HCT116 (cell line): ENCODE results near the gene TIAM1. TPM values are rescaled to one million over a fixed set of nuclear protein-coding genes. Genes with fewer than 3 reads are reported as not detected.

ENCODE experiments used
- ATAC-seq: fragments of 200-7000 bp; cut with Tn5 transposase; 2 replicates; pipeline ENCODE4 v1.9.1; 2020; ENCODE audit warnings: mild to moderate bottlenecking, moderate library complexity
- BruUV-seq: library from RNA; stranded (reverse); fragments of 400-500 nt; replicated peaks from 2 replicates; lab custom pipeline; 2021; lab: Mats Ljungman, UMichigan
- CTCF ChIA-PET: fragments of 300-600 bp; sonication (Branson Sonifier 250); formaldehyde crosslinking; loops from one replicate; lab custom pipeline; 2021; ENCODE audit warnings: antibody characterized with exemption; lab: Charles Lee
- POLR2A ChIA-PET: fragments of 300-600, 350-600 bp; sonication (Branson Sonifier 250); formaldehyde crosslinking; loops from one replicate; lab custom pipeline; 2021; ENCODE audit warnings: antibody characterized with exemption; lab: Charles Lee
- RAD21 ChIA-PET, 2 experiments: fragments of 300-600 bp; sonication (Branson Sonifier 250); formaldehyde crosslinking; loops; one replicate each; lab custom pipeline; 2023; ENCODE audit warnings: low total read pairs in 2 of 2; ENCODE audit not compliant: uncharacterized antibody in 2 of 2, unreplicated experiment in 2 of 2, low non-redundant PET in 1 of 2; lab: Charles Lee
- DNase-seq: peaks from one replicate; pipeline ENCODE4 v3.0.0-alpha.2; 2010; ENCODE audit warnings: low read depth, low spot score
- H2AFZ ChIP-seq: fragments of 200-600 bp; shearing (Covaris generic), sonication (generic); 2 replicates; pipeline ENCODE4 v1.6.1; 2017; ENCODE audit warnings: low read depth, mixed run types, mixed read lengths, antibody characterized with exemption, low read length; ENCODE audit not compliant: poor library complexity, severe bottlenecking
- H3K27ac ChIP-seq: 2 replicates; pipeline ENCODE4 v1.5.1; 2012; ENCODE audit warnings: low read depth, low read length
- H3K27me3 ChIP-seq: fragments of 200-600 bp; sonication (generic); 2 replicates; pipeline ENCODE4 v1.6.1; 2016; ENCODE audit warnings: mixed run types, low read length, mixed read lengths; ENCODE audit not compliant: insufficient read depth
- H3K36me3 ChIP-seq, 2 experiments: fragments of 200-500 bp in 1 of 2; fragments of 200-600 bp in 1 of 2; sonication (Bioruptor generic) in 1 of 2; sonication (generic) in 1 of 2; 2 replicates each; pipeline versions ENCODE4 v1.5.1 to v1.6.1; 2014 to 2016; ENCODE audit warnings: low read length in 2 of 2, inconsistent platforms in 1 of 2, mixed read lengths in 1 of 2, mixed run types in 1 of 2; ENCODE audit not compliant: insufficient read depth in 2 of 2, control insufficient read depth in 1 of 2
- H3K4me1 ChIP-seq, 2 experiments: fragments of 200-600 bp in 1 of 2; sonication (generic) in 1 of 2; 2 replicates each; pipeline versions ENCODE4 v1.5.1 to v1.6.1; 2012 to 2017; ENCODE audit warnings: low read length in 2 of 2, inconsistent platforms in 1 of 2, mild to moderate bottlenecking in 1 of 2, mixed read lengths in 1 of 2, mixed run types in 1 of 2, moderate library complexity in 1 of 2; ENCODE audit not compliant: insufficient read depth in 2 of 2, control insufficient read depth in 1 of 2
- H3K4me2 ChIP-seq: fragments of 200-600 bp; sonication (generic); 2 replicates; pipeline ENCODE4 v1.6.1; 2017; ENCODE audit warnings: mixed run types, low read length, mixed read lengths
- H3K4me3 ChIP-seq, 2 experiments: fragments of 200-600 bp in 1 of 2; sonication (generic) in 1 of 2; replicated peaks in 1 of 2; 2 replicates each; pipeline ENCODE4 v1.5.1; 2011 to 2016; ENCODE audit warnings: low read length in 2 of 2, control low read depth in 1 of 2, low read depth in 1 of 2, mild to moderate bottlenecking in 1 of 2, mixed read lengths in 1 of 2, mixed run types in 1 of 2
- H3K79me2 ChIP-seq: fragments of 200-600 bp; sonication (generic); 2 replicates; pipeline ENCODE4 v1.6.1; 2017; ENCODE audit warnings: mild to moderate bottlenecking, mixed run types, low read length, moderate library complexity, mixed read lengths; ENCODE audit not compliant: insufficient read depth
- H3K9ac ChIP-seq: fragments of 200-600 bp; sonication (generic); 2 replicates; pipeline ENCODE4 v1.6.1; 2016; ENCODE audit warnings: low read length, mixed read lengths
- H3K9me2 ChIP-seq: fragments of 200-600 bp; sonication (generic), shearing (Covaris generic); 2 replicates; pipeline ENCODE4 v1.6.1; 2017; ENCODE audit warnings: mixed run types, mild to moderate bottlenecking, moderate library complexity; ENCODE audit not compliant: insufficient read depth
- H3K9me3 ChIP-seq, 2 experiments: fragments of 200-500 bp in 1 of 2; fragments of 200-600 bp in 1 of 2; sonication (Bioruptor generic) in 1 of 2; sonication (generic) in 1 of 2; 2 replicates each; pipeline ENCODE4 v1.6.1; 2014 to 2017; ENCODE audit warnings: low read length in 2 of 2, mixed read lengths in 2 of 2, inconsistent platforms in 1 of 2, low read depth in 1 of 2, mild to moderate bottlenecking in 1 of 2, mixed run types in 1 of 2, moderate library complexity in 1 of 2; ENCODE audit not compliant: control insufficient read depth in 1 of 2, insufficient read depth in 1 of 2
- H4K20me1 ChIP-seq: fragments of 200-600 bp; sonication (generic), shearing (Covaris generic); 2 replicates; pipeline ENCODE4 v1.6.1; 2017; ENCODE audit warnings: mixed run types, mild to moderate bottlenecking, moderate library complexity; ENCODE audit not compliant: insufficient read depth
- CBX3 ChIP-seq: IDR thresholded peaks from 2 replicates; pipeline ENCODE4 v1.6.1; 2012; ENCODE audit warnings: low read depth
- CEBPB ChIP-seq: IDR thresholded peaks from 2 replicates; pipeline ENCODE4 v1.6.1; 2012; ENCODE audit warnings: low read depth
- CTCF ChIP-seq, 3 experiments: fragments of 200-600 bp in 1 of 3; sonication (generic) in 1 of 3; IDR thresholded peaks in 2 of 3; conservative IDR thresholded peaks in 1 of 3; 2 replicates each; pipeline ENCODE4 v1.5.1; 2012 to 2017; ENCODE audit warnings: low read depth in 2 of 3, low read length in 2 of 3, antibody characterized with exemption in 1 of 3, borderline replicate concordance in 1 of 3, control low read depth in 1 of 3, mild to moderate bottlenecking in 1 of 3, mixed read lengths in 1 of 3, mixed run types in 1 of 3, moderate library complexity in 1 of 3; ENCODE audit not compliant: insufficient read depth in 1 of 3
- EGR1 ChIP-seq: IDR thresholded peaks from 2 replicates; pipeline ENCODE4 v1.6.1; 2012; ENCODE audit warnings: low read depth
- ELF1 ChIP-seq: IDR thresholded peaks from 2 replicates; pipeline ENCODE4 v1.6.1; 2012; ENCODE audit warnings: low read depth, borderline replicate concordance
- EZH2phosphoT487 ChIP-seq: fragments of 200-600 bp; IDR thresholded peaks from 2 replicates; pipeline ENCODE4 v1.6.1; 2018; ENCODE audit warnings: antibody characterized with exemption, borderline replicate concordance
- FOSL1 ChIP-seq: IDR thresholded peaks from 2 replicates; pipeline ENCODE4 v1.6.1; 2012; ENCODE audit warnings: low read depth
- POLR2A ChIP-seq: IDR thresholded peaks from 2 replicates; pipeline ENCODE4 v1.7.0; 2011; ENCODE audit warnings: borderline replicate concordance; ENCODE audit not compliant: insufficient read depth, insufficient read length; ENCODE audit errors: extremely low read depth
- RAD21 ChIP-seq: IDR thresholded peaks from 2 replicates; pipeline ENCODE4 v1.6.1; 2012; ENCODE audit warnings: low read depth, mild to moderate bottlenecking
- TCF7L2 ChIP-seq: IDR thresholded peaks from 2 replicates; pipeline ENCODE4 v1.7.0; 2011; ENCODE audit warnings: borderline replicate concordance, inconsistent platforms; ENCODE audit not compliant: insufficient read depth, insufficient read length; ENCODE audit errors: extremely low read depth
- YY1 ChIP-seq: IDR thresholded peaks from 2 replicates; pipeline ENCODE4 v1.6.1; 2011; ENCODE audit warnings: low read length, low read depth, moderate library complexity, mild to moderate bottlenecking; ENCODE audit not compliant: insufficient replicate concordance; ENCODE audit errors: extremely low read depth
- ZNF274 ChIP-seq: fragments of 200-500 bp; sonication (Bioruptor generic); IDR thresholded peaks from 2 replicates; pipeline ENCODE4 v1.6.1; 2014; ENCODE audit warnings: mild to moderate bottlenecking, low read depth, low read length, inconsistent platforms
- intact Hi-C: fragments of 100-400 bp; cut with micrococcal nuclease; formaldehyde crosslinking; loops from 2 replicates; pipeline ENCODE4 v1.10.0; 2022
- total RNA-seq: library from RNA; stranded (reverse); gene quantifications from one replicate; pipeline ENCODE4 v1.2.1, GENCODE V29; 2021; ENCODE audit not compliant: unreplicated experiment
- TF ChIP-seq, protein P1 (sequence below): IDR thresholded peaks from 2 replicates; pipeline ENCODE4 v1.6.1; 2012
- TF ChIP-seq, protein P2 (sequence below): IDR thresholded peaks from 2 replicates; pipeline ENCODE4 v1.6.1; 2012; ENCODE audit warnings: low read depth

Gene TIAM1
- total RNA-seq, 1 experiment from 2014 or later, result 47.8 TPM

DNA sequence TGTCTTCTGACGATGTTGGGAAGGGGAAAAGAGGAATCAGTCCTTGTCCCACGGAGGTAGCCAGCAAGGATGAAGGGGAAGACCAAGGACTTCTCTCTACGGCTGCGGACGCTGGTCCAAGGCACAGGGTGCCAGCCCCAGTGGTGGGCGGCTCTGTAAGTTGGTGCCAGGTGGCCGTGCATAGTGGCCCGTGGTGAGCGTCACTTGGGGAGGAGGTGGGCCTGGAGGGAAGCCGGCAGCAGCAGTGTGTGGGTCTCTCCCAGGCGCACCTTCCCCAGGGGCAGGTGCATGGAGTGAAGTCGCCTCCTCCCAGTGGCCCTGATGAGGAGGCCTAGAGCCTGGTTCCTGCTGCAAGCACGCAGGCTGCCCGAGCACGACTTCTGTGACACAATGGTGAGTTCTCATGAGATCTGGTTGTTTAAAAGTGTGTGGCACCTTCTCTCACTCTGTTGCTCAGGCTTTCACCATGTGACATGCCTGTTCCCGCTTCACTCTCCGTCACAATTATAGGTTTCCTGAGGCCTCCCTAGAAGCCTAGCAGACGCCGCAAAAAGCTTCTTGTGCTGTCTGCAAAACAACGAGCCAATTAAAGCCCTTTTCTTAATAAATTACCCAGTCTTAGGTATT, 43.6 kb upstream of the TIAM1 start:
- no peaks in the 10 kb centered on the region for H3K9me3 ChIP-seq
- RAD21 ChIA-PET, result no interaction called here
- no peak for ATAC-seq
- TF ChIP-seq, protein P1, sequence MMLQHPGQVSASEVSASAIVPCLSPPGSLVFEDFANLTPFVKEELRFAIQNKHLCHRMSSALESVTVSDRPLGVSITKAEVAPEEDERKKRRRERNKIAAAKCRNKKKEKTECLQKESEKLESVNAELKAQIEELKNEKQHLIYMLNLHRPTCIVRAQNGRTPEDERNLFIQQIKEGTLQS, result no peak
- TF ChIP-seq TCF7L2, result no peak
- no peak for TF ChIP-seq YY1
- no peak for TF ChIP-seq EZH2phosphoT487
- TF ChIP-seq CEBPB, result no peak
- no peak for TF ChIP-seq ELF1
- no peak for TF ChIP-seq CBX3
- TF ChIP-seq ZNF274, result no peak
- TF ChIP-seq CTCF (IDR thresholded peaks at IDR 0.05 in 2 of 3, conservative IDR thresholded peaks at IDR 0.05 in 1 of 3; ENCODE audit: borderline replicate concordance in 1 of 3, insufficient read depth in 1 of 3, low read depth in 2 of 3, low read length in 2 of 3), result no peak
- TF ChIP-seq, protein P2, sequence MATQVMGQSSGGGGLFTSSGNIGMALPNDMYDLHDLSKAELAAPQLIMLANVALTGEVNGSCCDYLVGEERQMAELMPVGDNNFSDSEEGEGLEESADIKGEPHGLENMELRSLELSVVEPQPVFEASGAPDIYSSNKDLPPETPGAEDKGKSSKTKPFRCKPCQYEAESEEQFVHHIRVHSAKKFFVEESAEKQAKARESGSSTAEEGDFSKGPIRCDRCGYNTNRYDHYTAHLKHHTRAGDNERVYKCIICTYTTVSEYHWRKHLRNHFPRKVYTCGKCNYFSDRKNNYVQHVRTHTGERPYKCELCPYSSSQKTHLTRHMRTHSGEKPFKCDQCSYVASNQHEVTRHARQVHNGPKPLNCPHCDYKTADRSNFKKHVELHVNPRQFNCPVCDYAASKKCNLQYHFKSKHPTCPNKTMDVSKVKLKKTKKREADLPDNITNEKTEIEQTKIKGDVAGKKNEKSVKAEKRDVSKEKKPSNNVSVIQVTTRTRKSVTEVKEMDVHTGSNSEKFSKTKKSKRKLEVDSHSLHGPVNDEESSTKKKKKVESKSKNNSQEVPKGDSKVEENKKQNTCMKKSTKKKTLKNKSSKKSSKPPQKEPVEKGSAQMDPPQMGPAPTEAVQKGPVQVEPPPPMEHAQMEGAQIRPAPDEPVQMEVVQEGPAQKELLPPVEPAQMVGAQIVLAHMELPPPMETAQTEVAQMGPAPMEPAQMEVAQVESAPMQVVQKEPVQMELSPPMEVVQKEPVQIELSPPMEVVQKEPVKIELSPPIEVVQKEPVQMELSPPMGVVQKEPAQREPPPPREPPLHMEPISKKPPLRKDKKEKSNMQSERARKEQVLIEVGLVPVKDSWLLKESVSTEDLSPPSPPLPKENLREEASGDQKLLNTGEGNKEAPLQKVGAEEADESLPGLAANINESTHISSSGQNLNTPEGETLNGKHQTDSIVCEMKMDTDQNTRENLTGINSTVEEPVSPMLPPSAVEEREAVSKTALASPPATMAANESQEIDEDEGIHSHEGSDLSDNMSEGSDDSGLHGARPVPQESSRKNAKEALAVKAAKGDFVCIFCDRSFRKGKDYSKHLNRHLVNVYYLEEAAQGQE, result no peak
- TF ChIP-seq RAD21, result no peak
- TF ChIP-seq FOSL1, result no peak
- no peak for TF ChIP-seq POLR2A
- TF ChIP-seq EGR1, result no peak
- DNase-seq, result no peak
- H3K27ac ChIP-seq, result no peak overlapping the region; the same call in 1 of the 2 replicates
- H3K9ac ChIP-seq, result no peak overlapping the region
- peaks cover 4 to 8% of the 10 kb centered on the region in 2 experiments; a peak in 2 of 4 replicates for H3K4me1 ChIP-seq
- intact Hi-C loops, result no loop called here
- H3K79me2 ChIP-seq, result no peaks in the 10 kb centered on the region
- POLR2A ChIA-PET, result no interaction called here
- no peak overlapping the region for H3K4me3 ChIP-seq
- H3K27me3 ChIP-seq, result no peaks in the 10 kb centered on the region
- no peak overlapping the region for H2AFZ ChIP-seq
- H4K20me1 ChIP-seq, result no peaks in the 10 kb centered on the region
- H3K9me2 ChIP-seq, result no peaks in the 10 kb centered on the region
- no TSS peak for BruUV-seq
- H3K36me3 ChIP-seq, result no peaks in the 10 kb centered on the region
- CTCF ChIA-PET, result interaction anchor here (0.5 kb wide), 1 partner anchor 172 kb away, joined by 4 read pairs; no protein-coding TSS in a partner anchor
- H3K4me2 ChIP-seq, result no peak overlapping the region
